Nephron (organoid): ENCODE measurements around the gene UNC79.

Experiments used
- H3K27ac Mint-ChIP-seq, 3 experiments: 2 replicates each; pipeline ENCODE4 v1.8.0; 2020; ENCODE audit warnings: mixed read lengths in 3 of 3, mild to moderate bottlenecking in 2 of 3, moderate library complexity in 1 of 3
- H3K27me3 Mint-ChIP-seq: 2 replicates; pipeline ENCODE4 v1.8.0; 2021; ENCODE audit warnings: low read depth, mild to moderate bottlenecking, moderate library complexity, mixed read lengths
- H3K36me3 Mint-ChIP-seq: 2 replicates; pipeline ENCODE4 v1.8.0; 2020; ENCODE audit warnings: low read depth, mixed read lengths
- H3K4me1 Mint-ChIP-seq: 2 replicates; pipeline ENCODE4 v1.8.0; 2020; ENCODE audit warnings: mixed read lengths
- H3K4me3 Mint-ChIP-seq, 3 experiments: 2 replicates each; pipeline ENCODE4 v1.8.0; 2020; ENCODE audit warnings: mild to moderate bottlenecking in 3 of 3, mixed read lengths in 3 of 3, moderate library complexity in 2 of 3
- H3K9me3 Mint-ChIP-seq: 2 replicates; pipeline ENCODE4 v1.8.0; 2020; ENCODE audit warnings: mixed read lengths
- CTCF ChIP-seq, 3 experiments: fragments of 200-600 bp; sonication (generic); IDR thresholded peaks; one replicate each; pipeline ENCODE4 v1.5.0; 2021; ENCODE audit warnings: antibody characterized with exemption in 3 of 3; ENCODE audit not compliant: unreplicated experiment in 3 of 3

Gene UNC79

GRCh38 chr14:93454224-93454623 lies 23.5 kb downstream of the UNC79 start:
- Mint-ChIP-seq H3K27me3 (no peaks in the 10 kb centered on the region), H3K9me3 (no peaks in the 10 kb centered on the region), H3K4me3 (no peak overlapping the region), H3K36me3 (no peaks in the 10 kb centered on the region), H3K27ac (no peak overlapping the region), H3K4me1 (no peaks in the 10 kb centered on the region)
- TF ChIP-seq CTCF (IDR thresholded peaks at IDR 0.05; ENCODE audit: unreplicated experiment in 3 of 3): no peak

DNA sequence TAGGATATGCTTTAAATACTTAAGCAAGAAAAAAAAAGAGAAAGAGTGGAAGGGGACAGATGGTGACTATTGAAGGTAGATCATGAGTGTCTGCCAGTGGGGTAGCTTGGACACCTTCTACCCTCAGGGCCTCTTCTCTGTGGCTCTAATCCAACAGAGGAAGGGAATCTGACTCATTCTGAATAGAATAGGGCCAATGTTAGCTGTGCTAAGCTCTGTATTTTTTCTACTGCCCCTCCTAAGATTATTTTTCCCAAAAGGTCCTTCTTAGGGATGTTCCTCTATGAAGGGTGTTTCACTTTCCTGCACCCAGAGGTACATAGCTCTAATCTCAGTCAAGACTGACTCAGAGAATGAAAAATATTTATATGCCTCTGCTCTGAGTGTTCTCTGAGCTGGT lies 25.6 kb downstream of the UNC79 start:
- Mint-ChIP-seq H3K4me1 (no peaks in the 10 kb centered on the region), H3K4me3 (no peak overlapping the region), H3K36me3 (no peaks in the 10 kb centered on the region), H3K9me3 (no peaks in the 10 kb centered on the region), H3K27ac (no peak overlapping the region), H3K27me3 (no peaks in the 10 kb centered on the region)
- TF ChIP-seq CTCF (IDR thresholded peaks at IDR 0.05; ENCODE audit: unreplicated experiment in 3 of 3): no peak

GRCh38 chr14:93458234-93458633 lies 27.5 kb downstream of the UNC79 start:
- Mint-ChIP-seq H3K27ac (no peak overlapping the region), H3K4me1 (no peaks in the 10 kb centered on the region), H3K4me3 (no peak overlapping the region), H3K36me3 (no peaks in the 10 kb centered on the region), H3K27me3 (no peaks in the 10 kb centered on the region), H3K9me3 (no peaks in the 10 kb centered on the region)
- no peak for TF ChIP-seq CTCF (IDR thresholded peaks at IDR 0.05; ENCODE audit: unreplicated experiment in 3 of 3)

DNA sequence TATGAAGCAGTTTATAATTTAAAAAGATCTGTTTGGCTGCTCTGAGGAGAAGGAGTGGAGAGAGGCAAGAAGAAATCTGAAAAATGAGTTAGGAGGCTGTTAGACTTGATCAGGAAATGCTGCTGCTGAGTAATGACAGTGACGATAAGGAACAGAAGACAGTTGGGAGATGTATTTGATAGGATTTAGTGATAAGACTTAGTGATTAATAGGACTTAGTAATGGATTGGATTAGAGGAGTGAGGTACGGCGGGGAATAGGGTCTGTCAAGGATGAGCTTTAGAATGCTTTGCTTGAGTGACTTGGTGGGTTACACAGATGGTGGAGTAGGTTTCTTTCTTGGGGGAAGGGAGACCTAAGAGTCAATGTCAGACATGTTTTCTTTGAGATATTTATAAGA lies 31.7 kb downstream of the UNC79 start:
- H3K4me3 Mint-ChIP-seq: no peak overlapping the region
- no peak overlapping the region for H3K27ac Mint-ChIP-seq
- no peaks in the 10 kb centered on the region for H3K9me3 Mint-ChIP-seq
- no peaks in the 10 kb centered on the region for H3K27me3 Mint-ChIP-seq
- H3K36me3 Mint-ChIP-seq: no peaks in the 10 kb centered on the region
- no peak for TF ChIP-seq CTCF (IDR thresholded peaks at IDR 0.05; ENCODE audit: unreplicated experiment in 3 of 3)
- H3K4me1 Mint-ChIP-seq: no peaks in the 10 kb centered on the region

DNA sequence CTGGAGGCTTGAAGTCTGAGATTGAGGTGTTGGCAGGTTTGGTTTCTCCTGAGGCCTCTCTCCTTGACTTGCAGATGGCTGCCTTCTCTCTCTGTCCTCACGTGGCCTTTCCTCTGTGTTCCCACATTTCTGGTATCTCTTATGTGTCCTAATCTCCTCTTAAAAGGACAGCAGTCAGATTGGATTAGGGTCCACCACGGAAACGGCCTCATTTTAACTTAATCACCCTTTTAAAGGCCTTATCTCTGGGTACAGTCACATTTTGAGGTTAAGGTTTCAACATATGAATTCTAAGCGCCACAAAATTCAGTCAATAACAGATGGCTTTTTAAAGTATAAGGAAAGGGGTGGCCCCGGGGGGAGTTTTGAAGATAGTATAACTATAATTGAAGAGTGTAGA lies 33.5 kb downstream of the UNC79 start:
- Mint-ChIP-seq H3K27ac (no peak overlapping the region), H3K27me3 (no peaks in the 10 kb centered on the region), H3K4me3 (no peak overlapping the region), H3K9me3 (no peaks in the 10 kb centered on the region), H3K4me1 (no peaks in the 10 kb centered on the region), H3K36me3 (no peaks in the 10 kb centered on the region)
- TF ChIP-seq CTCF (IDR thresholded peaks at IDR 0.05; ENCODE audit: unreplicated experiment in 3 of 3): no peak

DNA sequence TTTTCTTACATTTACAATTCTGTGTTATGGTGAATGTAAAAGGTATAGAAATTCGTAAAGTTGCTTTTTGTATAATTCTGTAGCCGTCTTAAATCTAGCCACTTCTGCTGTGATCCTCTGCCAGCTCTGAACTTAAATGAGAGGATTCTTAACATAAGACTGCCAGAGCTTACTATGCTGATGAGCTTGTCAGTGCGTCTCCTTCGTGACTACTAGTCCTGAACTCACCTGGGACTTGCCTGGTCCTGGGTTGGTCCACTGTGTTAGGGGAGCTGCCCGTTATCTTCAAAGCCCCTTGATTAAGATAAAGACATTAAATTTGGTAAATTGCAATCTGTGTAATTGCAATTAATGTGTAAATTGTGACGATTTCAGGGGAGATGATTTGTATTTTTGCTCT lies 44.7 kb downstream of the UNC79 start:
- Mint-ChIP-seq H3K36me3 (no peaks in the 10 kb centered on the region), H3K4me3 (no peak overlapping the region), H3K27ac (no peak overlapping the region), H3K4me1 (no peaks in the 10 kb centered on the region), H3K27me3 (peaks cover 7% of the 10 kb centered on the region), H3K9me3 (no peaks in the 10 kb centered on the region)
- TF ChIP-seq CTCF (IDR thresholded peaks at IDR 0.05; ENCODE audit: unreplicated experiment in 3 of 3): no peak
